Mesothelial cell of epicardium (in vitro differentiated cells): Measurements from ENCODE around the gene LRRC8C. TPM values are rescaled to one million over a fixed set of nuclear protein-coding genes. Genes with fewer than 3 reads are reported as not detected.

Source experiments
- DNase-seq, 2 experiments: peaks; one replicate each; pipeline ENCODE4 v3.0.0; 2021; ENCODE audit warnings: low spot score in 2 of 2; ENCODE audit not compliant: unreplicated experiment in 2 of 2
- H3K27ac Mint-ChIP-seq: 2 replicates; pipeline ENCODE4 v1.8.0; 2021; ENCODE audit warnings: mixed read lengths
- H3K27me3 Mint-ChIP-seq: 2 replicates; pipeline ENCODE4 v1.8.0; 2021; ENCODE audit warnings: low read depth, mixed read lengths
- H3K36me3 Mint-ChIP-seq: 2 replicates; pipeline ENCODE4 v1.8.0; 2021; ENCODE audit warnings: mixed read lengths
- H3K4me1 Mint-ChIP-seq: 2 replicates; pipeline ENCODE4 v1.8.0; 2021; ENCODE audit warnings: mixed read lengths
- H3K4me3 Mint-ChIP-seq: 2 replicates; pipeline ENCODE4 v1.8.0; 2021; ENCODE audit warnings: mild to moderate bottlenecking, moderate library complexity, mixed read lengths
- H3K9me3 Mint-ChIP-seq: 2 replicates; pipeline ENCODE4 v1.8.0; 2021; ENCODE audit warnings: mixed read lengths
- total RNA-seq: library from RNA; stranded (reverse); gene quantifications from 3 replicates; pipeline ENCODE4 v1.2.1, GENCODE V29; 2021
- TF ChIP-seq, protein P1 (sequence below): fragments of 200-600 bp; sonication (generic); IDR thresholded peaks from one replicate; pipeline ENCODE4 v1.5.0; 2021; ENCODE audit warnings: antibody characterized with exemption; ENCODE audit not compliant: unreplicated experiment

Gene LRRC8C
- total RNA-seq, 1 donor from 2014 or later, result 1.3 TPM

DNA sequence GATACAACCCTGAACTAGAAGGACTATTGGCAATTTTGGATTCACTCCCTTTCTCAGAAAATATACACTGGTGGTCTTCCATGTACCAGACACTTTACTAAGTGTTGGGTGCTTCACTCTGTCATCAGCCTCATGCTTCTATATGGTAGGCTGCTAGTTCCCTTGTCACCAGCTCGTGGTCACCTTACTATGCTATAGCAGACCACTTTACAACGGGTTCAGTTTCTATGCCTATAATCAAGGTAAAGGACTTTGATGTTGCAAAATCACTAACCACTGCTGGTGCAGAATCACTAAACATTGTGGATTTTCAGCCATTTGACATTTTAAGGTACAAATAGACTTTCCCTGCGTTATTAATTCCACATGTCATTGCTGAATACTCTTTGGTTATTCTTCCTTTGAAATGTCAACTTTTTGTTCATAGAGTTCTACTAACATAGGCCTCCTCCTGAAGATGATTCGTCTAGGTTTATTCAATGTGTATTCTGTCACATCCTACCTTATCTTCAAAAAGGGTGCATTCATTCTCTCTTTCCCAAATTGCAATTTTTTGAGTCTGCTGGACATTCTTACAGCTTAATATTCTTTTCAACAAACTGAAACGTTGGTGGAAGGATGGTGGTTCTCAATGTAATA, 78.3 kb downstream of the LRRC8C start:
- TF ChIP-seq, protein P1, sequence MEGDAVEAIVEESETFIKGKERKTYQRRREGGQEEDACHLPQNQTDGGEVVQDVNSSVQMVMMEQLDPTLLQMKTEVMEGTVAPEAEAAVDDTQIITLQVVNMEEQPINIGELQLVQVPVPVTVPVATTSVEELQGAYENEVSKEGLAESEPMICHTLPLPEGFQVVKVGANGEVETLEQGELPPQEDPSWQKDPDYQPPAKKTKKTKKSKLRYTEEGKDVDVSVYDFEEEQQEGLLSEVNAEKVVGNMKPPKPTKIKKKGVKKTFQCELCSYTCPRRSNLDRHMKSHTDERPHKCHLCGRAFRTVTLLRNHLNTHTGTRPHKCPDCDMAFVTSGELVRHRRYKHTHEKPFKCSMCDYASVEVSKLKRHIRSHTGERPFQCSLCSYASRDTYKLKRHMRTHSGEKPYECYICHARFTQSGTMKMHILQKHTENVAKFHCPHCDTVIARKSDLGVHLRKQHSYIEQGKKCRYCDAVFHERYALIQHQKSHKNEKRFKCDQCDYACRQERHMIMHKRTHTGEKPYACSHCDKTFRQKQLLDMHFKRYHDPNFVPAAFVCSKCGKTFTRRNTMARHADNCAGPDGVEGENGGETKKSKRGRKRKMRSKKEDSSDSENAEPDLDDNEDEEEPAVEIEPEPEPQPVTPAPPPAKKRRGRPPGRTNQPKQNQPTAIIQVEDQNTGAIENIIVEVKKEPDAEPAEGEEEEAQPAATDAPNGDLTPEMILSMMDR, result no peak
- H3K4me1 Mint-ChIP-seq, result peaks cover 11% of the 10 kb centered on the region
- H3K4me3 Mint-ChIP-seq, result no peak overlapping the region
- no peak for DNase-seq
- H3K27me3 Mint-ChIP-seq, result no peaks in the 10 kb centered on the region
- H3K9me3 Mint-ChIP-seq, result no peaks in the 10 kb centered on the region
- no peaks in the 10 kb centered on the region for H3K36me3 Mint-ChIP-seq
- H3K27ac Mint-ChIP-seq, result no peak overlapping the region

DNA sequence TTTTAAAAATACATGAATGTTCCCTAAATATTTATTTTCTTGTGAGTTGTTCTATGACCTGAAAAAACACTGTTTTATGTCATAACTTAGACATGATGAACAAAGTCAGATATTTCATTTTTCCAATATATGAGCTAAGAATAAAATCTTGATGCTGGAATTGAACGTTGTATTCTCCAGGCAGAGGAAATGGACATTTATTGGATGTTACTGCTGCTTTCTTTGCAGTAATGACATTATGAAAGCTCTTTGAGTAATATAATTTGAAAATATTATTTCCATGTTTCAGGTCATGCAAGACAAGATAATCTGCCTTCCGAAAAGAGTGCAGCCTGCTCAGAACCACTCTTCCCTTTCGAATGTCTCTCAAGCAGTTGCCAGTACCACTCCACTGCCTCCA, 79.5 kb downstream of the LRRC8C start:
- TF ChIP-seq, protein P1, result no peak
- H3K4me1 Mint-ChIP-seq, result peaks cover 11% of the 10 kb centered on the region
- DNase-seq, result no peak
- no peaks in the 10 kb centered on the region for H3K27me3 Mint-ChIP-seq
- H3K9me3 Mint-ChIP-seq, result no peaks in the 10 kb centered on the region
- H3K4me3 Mint-ChIP-seq, result no peak overlapping the region
- no peaks in the 10 kb centered on the region for H3K36me3 Mint-ChIP-seq
- no peak overlapping the region for H3K27ac Mint-ChIP-seq

DNA sequence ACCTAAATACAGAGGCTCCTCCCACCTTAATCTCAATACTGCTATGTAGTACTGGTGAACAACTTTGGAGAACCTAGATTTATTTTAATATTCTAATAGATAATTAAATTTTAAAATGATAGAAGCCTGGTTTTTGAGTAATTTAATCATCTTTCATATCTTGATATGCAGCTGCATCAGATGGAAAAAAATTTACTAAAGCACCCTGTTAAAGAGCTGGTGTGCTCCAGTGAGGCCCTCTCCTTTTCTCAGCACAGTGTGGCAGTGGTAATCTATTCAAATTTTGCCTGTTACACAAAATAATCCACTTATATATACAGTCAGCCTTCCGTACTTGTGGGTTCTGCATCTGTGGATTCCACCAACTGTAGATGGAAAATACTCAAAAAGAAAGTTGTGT, 82.8 kb downstream of the LRRC8C start:
- no peaks in the 10 kb centered on the region for H3K27me3 Mint-ChIP-seq
- no peak overlapping the region for H3K4me3 Mint-ChIP-seq
- H3K36me3 Mint-ChIP-seq, result no peaks in the 10 kb centered on the region
- H3K9me3 Mint-ChIP-seq, result no peaks in the 10 kb centered on the region
- H3K27ac Mint-ChIP-seq, result no peak overlapping the region
- peaks cover 14% of the 10 kb centered on the region for H3K4me1 Mint-ChIP-seq
- TF ChIP-seq, protein P1, result no peak
- no peak for DNase-seq

DNA sequence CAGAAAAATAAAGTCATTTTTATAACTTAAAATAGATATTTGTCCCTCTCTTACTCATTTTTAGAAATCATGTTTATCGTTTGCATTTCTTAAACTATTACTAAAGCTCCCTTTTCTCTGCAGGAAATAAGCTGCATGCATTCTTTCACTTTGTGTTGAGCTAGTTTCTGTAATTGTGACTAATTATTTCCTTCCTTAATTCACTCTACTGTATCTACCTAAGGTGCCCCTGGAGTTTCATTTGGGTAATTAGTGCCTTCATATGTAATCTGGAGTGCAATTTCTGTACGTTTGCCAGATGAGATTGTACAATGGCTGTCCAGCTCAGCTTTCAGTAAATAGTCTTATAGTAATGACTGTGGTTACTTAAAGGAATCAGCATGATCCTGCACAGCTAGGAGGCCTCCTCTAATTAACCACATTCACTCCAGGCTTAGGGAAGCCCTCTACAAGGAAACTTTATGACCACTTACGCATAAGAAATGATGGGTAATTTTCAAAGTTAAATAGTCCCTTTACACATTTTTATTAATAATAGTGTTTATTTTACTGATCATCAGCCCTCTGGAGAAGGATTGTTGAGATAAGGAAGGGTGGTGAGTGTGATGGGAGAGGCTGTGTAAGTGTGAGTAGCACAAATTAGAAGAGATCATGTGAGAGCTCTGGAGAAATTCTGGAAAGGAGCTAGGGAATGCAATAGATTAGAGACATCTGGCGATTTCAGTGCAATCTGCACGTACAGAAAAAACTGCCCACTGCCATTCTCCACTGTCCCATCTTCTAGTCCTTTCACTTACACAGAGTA, 86.8 kb downstream of the LRRC8C start:
- TF ChIP-seq, protein P1, result no peak
- Mint-ChIP-seq H3K27ac (no peak overlapping the region), H3K4me1 (peaks cover 11% of the 10 kb centered on the region), H3K9me3 (peaks cover 4% of the 10 kb centered on the region), H3K36me3 (no peaks in the 10 kb centered on the region), H3K27me3 (peaks cover 2% of the 10 kb centered on the region), H3K4me3 (no peak overlapping the region)
- DNase-seq, result no peak

DNA sequence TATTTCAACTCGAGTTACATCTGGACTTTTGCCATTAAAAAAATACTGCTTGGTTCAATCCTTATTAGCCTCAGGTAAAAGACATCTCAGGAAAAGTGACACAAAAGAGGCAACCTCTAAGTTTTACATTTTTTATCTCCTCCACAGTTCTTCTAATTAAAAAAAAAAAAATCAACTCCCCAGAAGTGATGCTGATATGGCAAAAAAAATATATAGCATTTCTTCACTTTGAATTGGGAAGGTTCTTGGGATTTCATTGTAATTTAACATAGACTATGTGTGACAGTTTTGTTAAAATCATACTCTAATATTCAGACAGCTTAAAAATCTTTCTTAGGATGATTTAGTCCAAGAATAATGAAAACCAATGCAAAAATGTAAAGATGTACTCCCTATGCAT, 87.9 kb downstream of the LRRC8C start:
- Mint-ChIP-seq H3K4me1 (peaks cover 11% of the 10 kb centered on the region), H3K36me3 (no peaks in the 10 kb centered on the region), H3K27ac (no peak overlapping the region), H3K27me3 (peaks cover 5% of the 10 kb centered on the region), H3K9me3 (peaks cover 4% of the 10 kb centered on the region), H3K4me3 (no peak overlapping the region)
- TF ChIP-seq, protein P1, result no peak
- DNase-seq, result no peak
